HuH-7 (cell line): ENCODE results near the gene CBX4.
A peak's percentile ranks its signal among the peaks of the same experiment; 100 is the strongest.

Experiments
- DNase-seq: peaks from one replicate; pipeline ENCODE4 v3.0.0; 2011; ENCODE audit warnings: low spot score

CBX4 gene

GRCh38 chr17:79811868-79812352 lies 27.3 kb downstream of the CBX4 start:
- no peak for DNase-seq

GRCh38 chr17:79811011-79811867 lies 28.0 kb downstream of the CBX4 start:
- DNase-seq: peak; percentile 96

GRCh38 chr17:79810130-79811010 lies 28.9 kb downstream of the CBX4 start:
- DNase-seq: peak; percentile 96

DNA sequence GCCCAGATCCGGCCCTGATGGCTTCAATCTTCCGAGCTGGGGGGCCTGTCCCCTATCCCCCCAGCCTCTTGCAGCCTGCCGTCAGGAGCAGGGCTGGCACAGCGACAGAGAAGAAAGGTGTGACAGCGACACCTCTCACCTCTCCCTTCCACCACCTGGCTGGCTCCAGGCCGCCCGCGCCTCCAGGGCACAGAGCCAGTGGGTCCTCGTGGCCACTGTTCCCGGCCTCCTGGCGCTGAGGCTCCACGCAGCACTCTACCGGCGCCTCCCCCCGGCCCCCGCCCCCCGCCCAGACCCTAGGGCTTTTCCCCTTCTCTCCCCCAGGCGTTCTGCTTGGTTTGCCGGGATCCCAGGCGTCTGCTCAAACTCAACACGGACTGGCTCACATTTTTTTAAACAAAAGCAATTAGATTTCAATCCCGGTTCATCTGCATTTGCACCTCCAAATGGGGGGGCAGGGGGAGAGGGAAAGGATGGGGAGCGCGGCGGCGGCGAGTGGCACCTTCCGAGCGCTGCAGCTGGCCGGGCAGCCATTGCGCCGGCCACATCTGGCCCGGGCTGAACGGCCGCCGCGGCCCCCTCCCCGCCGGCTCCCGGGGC lies 29.6 kb downstream of the CBX4 start:
- DNase-seq: no peak

DNA sequence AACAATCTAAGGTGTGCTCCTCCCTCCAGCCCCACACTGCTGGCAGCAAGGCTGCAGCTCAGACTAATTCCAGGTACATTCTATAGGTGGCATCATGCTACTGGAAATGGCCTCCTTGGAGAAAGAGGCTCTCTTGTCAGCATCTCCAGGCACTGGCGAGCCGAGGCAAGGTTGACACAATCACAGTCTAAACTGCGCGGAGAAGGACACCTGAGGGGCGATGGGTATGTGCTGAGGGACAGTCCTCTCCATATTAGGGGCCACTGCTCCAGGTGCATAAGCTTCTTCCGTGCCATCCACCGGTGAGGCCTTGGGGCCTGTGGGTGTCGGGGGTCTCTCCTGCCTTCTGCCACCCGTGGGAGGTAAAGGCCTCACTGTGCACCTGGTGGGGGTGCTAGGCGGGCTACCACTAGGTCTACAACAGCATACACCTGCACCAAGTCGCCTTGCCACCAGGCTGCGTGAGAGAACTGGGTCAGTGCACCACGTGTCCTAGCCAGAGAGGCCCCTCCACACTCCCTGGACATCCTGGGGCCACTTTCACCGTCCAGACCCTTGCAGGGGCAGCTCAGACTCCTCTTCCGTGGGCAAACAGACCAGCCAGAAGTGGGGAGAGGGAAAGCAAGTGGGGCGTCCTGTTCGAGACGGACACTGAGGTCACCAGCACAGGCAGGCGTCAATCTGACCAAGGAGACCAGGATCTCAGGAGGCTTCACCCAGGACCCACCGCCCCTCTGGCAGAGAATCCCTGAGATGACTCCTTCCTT lies 30.3 kb downstream of the CBX4 start:
- peak; percentile 88 for DNase-seq

DNA sequence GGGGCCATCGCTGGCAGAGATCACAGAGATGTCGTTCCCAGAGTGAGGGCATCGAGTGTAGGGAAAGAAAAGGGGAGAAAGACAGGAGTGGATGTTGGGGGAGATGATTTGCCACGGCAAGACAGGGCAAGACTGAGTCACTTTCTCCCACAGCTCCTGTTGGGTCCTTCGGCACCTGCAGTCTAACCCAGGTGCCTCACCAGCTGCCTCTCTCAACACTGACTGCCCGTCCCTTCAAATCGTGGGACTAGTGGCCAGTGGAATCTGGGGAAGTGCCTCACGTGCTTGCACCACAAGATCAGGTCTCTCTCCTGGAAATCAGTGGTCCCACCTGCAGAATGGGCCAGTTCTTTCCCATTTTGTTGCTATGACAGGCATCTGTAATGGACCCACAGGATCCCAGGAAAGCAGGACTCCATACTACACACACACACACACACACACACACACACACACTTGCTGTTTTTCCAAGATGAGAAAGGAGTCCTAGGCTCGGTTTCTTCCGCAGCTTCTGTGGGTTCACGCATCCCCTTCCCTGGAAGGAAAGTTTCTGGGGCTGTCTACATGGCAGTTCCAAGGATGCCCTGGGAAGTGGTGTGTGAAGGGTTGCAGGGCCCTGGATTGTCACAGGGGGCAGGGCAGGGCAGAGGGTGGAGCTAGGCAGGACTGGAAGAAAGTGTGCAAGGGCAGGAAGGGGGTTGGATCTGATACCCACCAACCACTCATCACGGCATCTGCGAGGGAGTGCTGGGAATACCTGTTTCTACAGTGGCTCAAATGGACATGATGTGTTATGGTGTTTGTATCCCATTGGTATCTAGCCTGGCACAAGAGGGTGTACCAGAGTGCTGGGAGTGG lies 32.1 kb downstream of the CBX4 start:
- DNase-seq: no peak

- no peak for DNase-seq
These were observed 32.8 kb downstream of the CBX4 start for GRCh38 chr17:79806446-79806760.

GRCh38 chr17:79804856-79805696 lies 34.2 kb downstream of the CBX4 start:
- DNase-seq: no peak

- DNase-seq: no peak
These were observed 35.0 kb downstream of the CBX4 start for GRCh38 chr17:79803997-79804855.

DNA sequence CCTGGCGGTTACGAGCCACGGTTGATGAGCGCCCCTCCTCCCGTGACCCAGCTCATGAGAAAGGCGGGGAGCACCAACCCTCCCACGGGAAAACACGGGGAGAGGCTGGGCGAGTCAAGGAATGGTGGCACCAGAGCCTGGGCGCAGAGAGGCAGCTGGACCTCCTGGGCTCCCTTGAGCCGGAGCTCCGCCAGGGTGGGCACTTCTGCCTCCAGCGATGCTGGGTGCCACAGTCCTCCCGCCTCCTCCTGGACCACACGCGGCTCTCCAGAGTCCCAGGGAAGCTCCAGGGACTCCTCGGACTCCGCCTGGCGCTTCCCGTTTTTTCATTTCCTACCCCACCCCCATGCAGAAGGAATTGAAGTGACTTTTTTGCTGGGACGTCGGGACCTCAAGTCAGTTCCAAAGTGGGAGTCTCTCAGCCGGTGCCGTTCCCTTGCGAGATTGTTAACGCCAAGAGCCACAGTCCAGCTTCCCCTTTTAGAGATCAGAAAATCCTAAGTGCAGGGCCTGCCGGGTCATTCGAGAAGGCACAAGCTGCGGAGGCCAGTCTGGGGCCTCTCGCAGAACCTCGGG lies 35.7 kb downstream of the CBX4 start:
- DNase-seq: no peak

DNA sequence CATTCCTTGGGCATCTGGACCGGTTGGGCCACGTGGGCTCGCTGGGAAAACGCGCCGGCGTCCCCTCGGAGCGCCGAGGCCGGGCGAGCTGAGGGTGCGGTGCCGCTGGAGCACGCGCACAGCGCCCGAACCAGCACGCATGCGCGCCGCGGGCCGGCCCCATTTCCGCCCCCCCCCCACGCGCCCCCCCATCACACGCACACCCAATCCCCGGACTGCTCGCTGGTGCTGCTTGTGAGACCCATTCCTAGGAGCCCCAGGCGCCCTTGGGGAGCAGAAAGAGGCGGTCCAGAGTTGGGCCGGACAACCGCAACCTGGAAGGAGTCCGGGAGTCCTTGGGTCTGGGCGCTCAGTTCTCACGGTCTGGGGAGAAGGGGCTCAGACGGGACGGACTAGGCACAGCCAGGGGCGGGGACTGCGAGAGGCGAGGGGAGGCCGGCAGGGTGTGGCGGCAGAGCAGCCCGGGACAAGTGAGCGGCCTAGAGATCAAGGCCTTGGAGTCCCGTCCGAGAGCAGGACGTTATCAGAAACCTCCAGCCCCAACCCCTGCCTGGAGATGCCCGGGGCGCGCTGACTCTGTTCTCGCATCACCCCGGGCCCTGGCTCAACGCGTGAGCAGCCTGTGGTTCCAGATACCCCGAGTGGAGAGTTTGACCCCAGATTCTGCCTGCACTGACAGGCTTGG lies 36.4 kb downstream of the CBX4 start:
- DNase-seq: no peak

DNA sequence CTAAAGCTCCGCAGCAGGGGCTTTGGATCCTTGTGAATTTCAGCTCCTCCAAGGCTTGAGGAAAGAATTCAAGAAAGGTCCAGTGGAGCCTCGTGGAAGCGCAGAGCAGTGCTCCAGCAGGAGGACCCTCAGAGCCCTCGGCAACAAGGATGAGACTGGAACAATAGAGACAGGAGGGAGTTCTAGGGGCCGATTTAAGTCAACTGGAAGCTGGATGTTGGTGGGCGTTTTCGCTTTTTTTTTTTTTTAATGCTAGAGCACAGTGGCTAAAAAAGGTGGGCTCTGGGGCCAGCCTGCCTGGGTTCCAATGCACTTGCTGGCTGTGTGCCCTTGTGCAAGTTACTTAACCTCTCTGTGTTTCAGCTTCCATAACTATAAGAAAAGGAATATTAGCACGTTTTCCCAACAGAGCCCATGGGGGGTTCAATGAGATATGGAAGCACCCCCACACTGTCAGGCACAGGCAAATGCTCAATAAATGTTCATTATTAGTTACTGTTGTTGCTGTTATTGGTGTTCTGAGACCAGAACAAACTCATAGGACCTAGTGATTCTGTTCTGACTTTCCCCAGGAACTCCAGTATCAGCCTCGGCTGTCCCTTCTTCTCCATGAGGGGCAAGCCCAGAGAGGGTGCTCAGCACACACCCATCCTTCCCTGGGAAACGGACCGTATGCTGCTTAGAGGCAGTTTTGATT lies 37.1 kb downstream of the CBX4 start:
- no peak for DNase-seq

DNA sequence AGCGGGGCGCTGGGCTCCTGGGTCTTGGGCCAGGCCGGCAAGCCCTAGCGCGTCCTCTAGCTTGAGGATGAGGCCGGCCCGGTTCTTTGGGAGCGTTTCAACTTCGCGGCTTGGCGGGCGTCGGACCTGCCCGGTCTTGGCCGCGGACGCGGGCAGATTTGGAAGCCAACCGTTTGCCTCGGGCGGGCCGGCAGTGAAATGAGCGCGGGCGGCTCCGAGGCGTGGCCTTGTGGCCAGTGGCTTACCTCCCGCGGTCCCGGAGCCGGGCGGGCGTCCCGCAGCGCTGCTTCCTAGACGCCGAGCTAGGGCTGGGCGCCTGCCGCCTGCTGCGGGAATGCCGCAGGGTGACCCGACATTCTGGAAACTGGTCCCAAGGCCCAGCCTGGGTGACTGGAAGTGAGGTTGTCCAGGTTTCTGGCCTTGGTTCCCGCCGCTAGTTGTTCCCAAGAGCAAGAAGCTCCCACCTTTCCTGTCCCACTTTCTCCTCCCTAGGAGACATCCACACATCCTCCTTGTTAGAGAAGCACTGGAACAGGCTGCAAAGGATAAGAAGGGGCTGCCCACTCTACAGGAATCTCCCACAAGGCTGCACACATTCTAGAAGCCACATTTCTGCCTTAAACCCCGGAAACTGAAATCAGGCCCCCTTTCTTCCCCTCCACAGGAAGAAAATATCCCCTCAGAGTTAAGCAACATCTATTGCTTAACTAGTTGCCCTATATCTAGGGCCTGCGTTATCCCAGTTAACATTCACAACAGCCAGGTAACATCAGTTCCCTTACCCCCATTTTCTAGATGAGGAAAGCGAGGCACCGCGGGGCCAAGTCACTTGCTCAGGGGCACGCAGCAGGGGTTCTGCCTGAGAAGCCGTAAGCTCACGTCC lies 37.8 kb downstream of the CBX4 start:
- DNase-seq: no peak

DNA sequence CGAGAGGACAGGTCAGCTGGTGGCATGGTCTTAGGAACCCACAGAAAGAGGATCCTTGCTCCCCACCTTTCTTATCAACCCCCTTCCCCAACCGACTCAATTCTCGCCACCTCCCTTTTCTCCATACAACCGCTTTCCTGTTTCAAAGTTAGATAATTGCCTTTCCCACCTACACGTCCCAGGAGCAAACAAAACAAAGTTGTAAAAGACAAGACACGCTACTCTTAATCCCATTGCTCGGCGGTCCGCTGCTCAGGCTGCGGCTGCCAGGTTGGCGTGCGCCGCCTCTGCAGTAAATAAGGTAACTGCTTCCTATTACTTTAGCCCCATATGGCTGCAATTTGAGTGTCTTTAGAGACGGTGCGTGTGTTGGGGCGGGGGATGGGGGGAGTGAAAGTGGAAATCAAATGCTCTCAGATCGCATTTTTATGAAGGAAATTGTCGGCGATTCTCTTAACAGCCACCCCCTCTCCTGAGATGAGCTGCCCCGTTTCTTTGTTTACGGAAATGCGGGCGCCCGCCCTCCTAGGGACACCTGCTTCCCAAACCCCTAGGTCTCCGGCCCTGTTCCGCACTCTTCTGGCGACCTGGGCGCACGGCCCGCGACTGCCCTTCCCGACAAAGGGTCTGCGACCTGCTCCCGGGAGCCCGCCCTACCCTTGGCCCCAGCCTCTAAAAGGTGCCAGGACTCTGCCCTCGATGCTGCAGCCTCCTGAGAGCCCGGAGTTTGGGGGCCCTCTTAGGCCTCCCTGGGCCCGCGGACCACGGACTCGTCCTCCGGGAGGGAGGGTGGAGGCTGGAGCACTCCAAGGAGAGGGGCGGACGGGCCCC lies 38.7 kb downstream of the CBX4 start:
- peak; percentile 83 for DNase-seq

- DNase-seq: no peak
These were observed 39.5 kb downstream of the CBX4 start for GRCh38 chr17:79799538-79800324.
